BE2C (cell line): Measurements from ENCODE around the gene GRIK5.

Experiments used
- DNase-seq: peaks from one replicate; pipeline ENCODE4 v3.0.0-alpha.2; 2020
- H3K27me3 ChIP-seq: fragments of 250-450 bp; sonication (Bioruptor Pico); 2 replicates; pipeline ENCODE4 v1.5.1; 2020; ENCODE audit warnings: mild to moderate bottlenecking
- H3K36me3 ChIP-seq: fragments of 250-450 bp; sonication (Bioruptor Pico); 2 replicates; pipeline ENCODE4 v1.5.1; 2020; ENCODE audit warnings: mild to moderate bottlenecking
- H3K4me1 ChIP-seq: fragments of 250-450 bp; sonication (Bioruptor Pico); 2 replicates; pipeline ENCODE4 v1.5.1; 2020
- H3K4me3 ChIP-seq: 2 replicates; pipeline ENCODE4 v1.5.1; 2011; ENCODE audit warnings: low read depth, low read length
- H3K9me3 ChIP-seq: fragments of 250-450 bp; sonication (Bioruptor Pico); 2 replicates; pipeline ENCODE4 v1.5.1; 2020
- CTCF ChIP-seq: IDR thresholded peaks from 2 replicates; pipeline ENCODE4 v1.5.1; 2012; ENCODE audit warnings: mild to moderate bottlenecking, low read depth, low read length

Gene GRIK5

DNA sequence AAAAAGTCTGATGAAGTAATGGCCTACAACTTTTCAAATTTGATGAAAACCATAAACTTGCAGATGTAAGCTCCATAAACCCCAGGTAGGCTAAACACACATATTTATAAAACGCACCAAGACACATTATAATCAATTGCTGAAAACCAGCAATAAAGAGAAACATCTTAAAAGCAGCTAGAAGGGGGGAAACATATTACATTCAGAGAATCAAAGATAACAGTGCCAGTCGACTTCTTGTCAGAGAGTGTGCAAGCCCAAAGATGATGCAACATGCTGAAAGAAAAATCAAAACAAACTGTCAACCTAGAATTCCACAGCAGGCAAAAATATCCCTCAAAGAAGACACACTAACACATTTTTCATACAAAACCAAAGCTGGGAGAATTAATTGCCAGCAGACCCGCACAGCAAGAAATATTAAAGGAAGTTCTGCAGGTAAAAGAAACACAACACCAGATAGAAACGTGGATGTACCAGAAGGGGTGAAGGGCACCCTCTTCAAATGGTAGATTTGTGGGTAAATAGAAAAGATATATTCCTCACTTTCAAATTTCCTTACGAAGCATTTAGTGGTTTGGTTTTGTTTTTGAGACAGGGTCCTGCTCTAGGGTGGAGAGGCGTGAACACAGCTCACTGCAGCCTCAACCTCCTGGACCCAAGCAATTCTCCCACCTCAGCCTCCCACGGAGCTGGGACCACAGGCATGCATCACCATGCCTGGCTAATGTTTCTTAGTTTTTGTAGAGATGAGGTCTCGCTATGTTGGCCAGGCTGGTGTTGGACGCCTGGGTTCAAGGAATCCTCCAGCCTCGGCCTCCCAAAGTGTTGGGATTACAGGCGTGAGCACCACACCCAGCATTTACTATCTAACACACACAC, 59.5 kb downstream of the GRIK5 start:
- DNase-seq: no peak
- no peaks in the 10 kb centered on the region for H3K27me3 ChIP-seq
- TF ChIP-seq CTCF: no peak
- H3K9me3 ChIP-seq: no peaks in the 10 kb centered on the region
- H3K36me3 ChIP-seq: no peaks in the 10 kb centered on the region
- H3K4me1 ChIP-seq: no peaks in the 10 kb centered on the region; the same call in 1 of the 2 replicates
- no peak overlapping the region for H3K4me3 ChIP-seq

DNA sequence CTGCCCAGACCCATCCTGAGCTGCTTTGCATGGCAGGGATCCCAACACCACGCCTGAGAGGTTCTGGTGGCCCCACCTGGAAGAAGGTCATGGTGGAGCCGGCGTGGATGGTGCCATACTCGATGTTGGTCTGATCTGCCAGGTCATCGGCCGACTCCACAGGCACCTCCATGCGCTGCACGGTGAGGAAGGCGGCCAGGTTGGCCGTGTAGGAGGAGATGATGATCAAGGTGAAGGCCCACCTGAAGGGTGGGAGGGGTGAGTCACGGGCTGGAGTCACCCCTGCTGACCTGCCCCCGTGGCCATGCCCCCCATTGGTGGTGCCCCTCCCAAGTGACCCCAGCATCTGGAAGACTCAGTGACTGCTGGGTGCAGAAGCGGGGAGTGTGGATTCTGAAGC, 63.4 kb downstream of the GRIK5 start:
- Histone ChIP-seq H3K4me1 (no peaks in the 10 kb centered on the region; the same call in 1 of the 2 replicates), H3K27me3 (no peaks in the 10 kb centered on the region), H3K4me3 (no peak overlapping the region), H3K9me3 (no peaks in the 10 kb centered on the region), H3K36me3 (no peaks in the 10 kb centered on the region)
- no peak for DNase-seq
- TF ChIP-seq CTCF: no peak

- no peak for DNase-seq
- TF ChIP-seq CTCF: no peak
- Histone ChIP-seq H3K4me1 (no peaks in the 10 kb centered on the region; the same call in 1 of the 2 replicates), H3K9me3 (no peaks in the 10 kb centered on the region), H3K4me3 (no peak overlapping the region), H3K27me3 (no peaks in the 10 kb centered on the region), H3K36me3 (no peaks in the 10 kb centered on the region)
These were observed 64.5 kb downstream of the GRIK5 start for GRCh38 chr19:42005504-42005903.

DNA sequence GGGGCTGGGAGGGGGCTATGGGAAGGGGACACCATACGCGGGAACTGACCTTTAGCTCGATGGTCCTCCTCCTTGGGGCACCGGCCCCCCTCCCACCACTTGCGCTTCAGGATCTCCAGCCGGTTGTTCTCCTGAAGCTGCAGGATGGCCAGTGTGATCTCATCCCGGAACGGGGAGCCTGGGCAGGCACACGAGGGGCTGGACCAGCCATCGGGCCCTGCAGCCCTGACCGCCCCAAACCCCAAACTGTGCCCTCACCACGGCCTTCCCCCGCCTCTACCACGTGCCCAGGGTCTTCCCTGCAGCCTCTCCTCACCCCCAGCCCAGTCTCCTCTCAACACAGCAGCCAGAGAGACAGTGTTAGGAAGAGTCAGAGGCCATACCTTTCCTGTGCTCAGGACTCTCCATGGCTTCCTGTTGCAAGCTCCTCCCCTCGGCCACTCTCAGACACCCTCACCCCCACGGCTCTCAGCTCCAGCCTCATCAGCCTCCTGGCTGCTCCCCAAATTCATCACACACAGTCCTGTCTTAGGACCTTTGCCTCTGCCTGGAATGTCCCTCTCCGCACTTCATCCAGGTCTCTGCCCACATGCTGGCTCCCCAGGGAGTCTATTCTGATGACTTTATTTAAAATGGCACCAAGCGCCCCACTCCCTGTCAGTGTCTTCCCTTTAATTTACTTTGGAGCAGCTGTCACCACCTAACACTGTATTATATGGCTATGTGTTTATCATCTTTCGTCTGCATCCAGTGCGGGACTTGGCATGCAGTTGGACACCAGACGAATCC, 66.3 kb downstream of the GRIK5 start:
- Histone ChIP-seq H3K36me3 (no peaks in the 10 kb centered on the region), H3K9me3 (no peaks in the 10 kb centered on the region), H3K4me3 (no peak overlapping the region), H3K27me3 (no peaks in the 10 kb centered on the region), H3K4me1 (peaks cover 5% of the 10 kb centered on the region)
- TF ChIP-seq CTCF: no peak
- DNase-seq: no peak

- TF ChIP-seq CTCF: no peak
- no peak for DNase-seq
- no peaks in the 10 kb centered on the region for H3K9me3 ChIP-seq
- peaks cover 27% of the 10 kb centered on the region for H3K4me1 ChIP-seq
- peak overlapping the region; percentile 59 for H3K4me3 ChIP-seq
- no peaks in the 10 kb centered on the region for H3K36me3 ChIP-seq
- no peaks in the 10 kb centered on the region for H3K27me3 ChIP-seq
These were observed 70.2 kb downstream of the GRIK5 start for GRCh38 chr19:41999878-42000208.
